ENCODE measurements around the gene CLPSL2.
A peak's percentile ranks its signal among the peaks of the same experiment; 100 is the strongest.

CLPSL2 gene

GRCh38 chr6:35736253-35736894 lies 40.0 kb upstream of the CLPSL2 start:
- Histone ChIP-seq H3K4ac (ENCODE audit: low read depth in 1 of 2, low read length in 2 of 2) (no peak overlapping the region), H2BK120ac (ENCODE audit: low read depth, low read length) (no peak overlapping the region), H3K36me3 (ENCODE audit: control insufficient read depth in 1 of 2, insufficient read depth in 2 of 2, low read depth in 1 of 2, low read length in 2 of 2) (no peaks in the 10 kb centered on the region), H3K4me3 (ENCODE audit: insufficient read depth in 1 of 2, low read depth in 1 of 2, low read length in 2 of 2) (no peak overlapping the region), H2AFZ (ENCODE audit: low read depth, low read length) (no peak overlapping the region), H2BK15ac (ENCODE audit: low read depth, poor library complexity, severe bottlenecking) (no peak overlapping the region), H2BK5ac (ENCODE audit: low read depth, low read length, poor library complexity, severe bottlenecking) (no peak overlapping the region), H3K4me1 (ENCODE audit: control insufficient read depth, insufficient read depth, low read depth, low read length) (peaks cover 6% of the 10 kb centered on the region), H3K18ac (ENCODE audit: low read depth in 1 of 2, low read length in 2 of 2) (no peak overlapping the region), H2AK5ac (ENCODE audit: low read length, severe bottlenecking) (no peak overlapping the region), H3K4me2 (ENCODE audit: low read length, poor library complexity, severe bottlenecking) (no peak overlapping the region), H3K27me3 (ENCODE audit: control insufficient read depth in 1 of 2, insufficient read depth in 1 of 2, low read length in 2 of 2) (no peaks in the 10 kb centered on the region), H3K27ac (ENCODE audit: low read length, poor library complexity, severe bottlenecking) (no peak overlapping the region), H4K91ac (ENCODE audit: low read length) (no peak overlapping the region), H4K8ac (ENCODE audit: low read length) (peak overlapping the region; percentile 35), H3K79me1 (replicated peaks; ENCODE audit: low read length, poor library complexity, severe bottlenecking) (no peaks in the 10 kb centered on the region), H3K9ac (ENCODE audit: low read length) (no peak overlapping the region), H3K23ac (ENCODE audit: low read length in 2 of 2) (no peak overlapping the region), H3K9me3 (ENCODE audit: control insufficient read depth, low read length) (no peaks in the 10 kb centered on the region), H3K14ac (ENCODE audit: low read length in 2 of 2) (no peak overlapping the region), H2BK12ac (ENCODE audit: low read length in 2 of 2) (peak overlapping the region in 1 of 2 experiments; percentile 47)
- DNase-seq: peak; percentile 67
- WGBS: 66% methylated on average over 7 of the region's 8 CpGs

- H3K27me3 ChIP-seq (ENCODE audit: control insufficient read depth in 1 of 2, insufficient read depth in 1 of 2, low read length in 2 of 2): no peaks in the 10 kb centered on the region
- H3K4ac ChIP-seq (ENCODE audit: low read depth in 1 of 2, low read length in 2 of 2): no peak within 1 kb of the TSS
- H2AFZ ChIP-seq (ENCODE audit: low read depth, low read length): peak within 1 kb of the TSS; percentile 29
- no peaks in the 10 kb centered on the region for H3K79me1 ChIP-seq (replicated peaks; ENCODE audit: low read length, poor library complexity, severe bottlenecking)
- WGBS: 95% methylated on average over 10 of the region's 10 CpGs
- DNase-seq: no peak
- no peak within 1 kb of the TSS for H3K14ac ChIP-seq (ENCODE audit: low read length in 2 of 2)
- no peak within 1 kb of the TSS for H3K18ac ChIP-seq (ENCODE audit: low read depth in 1 of 2, low read length in 2 of 2)
- H3K4me2 ChIP-seq (ENCODE audit: low read length, poor library complexity, severe bottlenecking): no peak within 1 kb of the TSS
- no peaks in the 10 kb centered on the region for H3K9me3 ChIP-seq (ENCODE audit: control insufficient read depth, low read length)
- no peak within 1 kb of the TSS for H2BK120ac ChIP-seq (ENCODE audit: low read depth, low read length)
- H3K4me1 ChIP-seq (ENCODE audit: control insufficient read depth, insufficient read depth, low read depth, low read length): peaks cover 6% of the 10 kb centered on the region
- no peak within 1 kb of the TSS for H3K23ac ChIP-seq (ENCODE audit: low read length in 2 of 2)
- peak within 1 kb of the TSS; percentile 34 for H2AK5ac ChIP-seq (ENCODE audit: low read length, severe bottlenecking)
- H3K36me3 ChIP-seq (ENCODE audit: control insufficient read depth in 1 of 2, insufficient read depth in 2 of 2, low read depth in 1 of 2, low read length in 2 of 2): no peaks in the 10 kb centered on the region
- peak within 1 kb of the TSS; percentile 76 for H2BK15ac ChIP-seq (ENCODE audit: low read depth, poor library complexity, severe bottlenecking)
- H2BK12ac ChIP-seq (ENCODE audit: low read length in 2 of 2): peak within 1 kb of the TSS in 1 of 2 experiments; percentile 65
- no peak within 1 kb of the TSS for H3K27ac ChIP-seq (ENCODE audit: low read length, poor library complexity, severe bottlenecking)
- no peak within 1 kb of the TSS for H3K4me3 ChIP-seq (ENCODE audit: insufficient read depth in 1 of 2, low read depth in 1 of 2, low read length in 2 of 2)
- H4K8ac ChIP-seq (ENCODE audit: low read length): peak within 1 kb of the TSS; percentile 35
- peak within 1 kb of the TSS; percentile 41 for H4K91ac ChIP-seq (ENCODE audit: low read length)
- no peak within 1 kb of the TSS for H2BK5ac ChIP-seq (ENCODE audit: low read depth, low read length, poor library complexity, severe bottlenecking)
- H3K9ac ChIP-seq (ENCODE audit: low read length): no peak within 1 kb of the TSS
Observed at GRCh38 chr6:35736982-35737412, 39.4 kb upstream of the CLPSL2 start, which contains the start of gene ARMC12. Gene ARMC12, plus strand, starts transcription at chr6:35737032. Its CDS starts 77 bp downstream, at chr6:35737109.

DNA sequence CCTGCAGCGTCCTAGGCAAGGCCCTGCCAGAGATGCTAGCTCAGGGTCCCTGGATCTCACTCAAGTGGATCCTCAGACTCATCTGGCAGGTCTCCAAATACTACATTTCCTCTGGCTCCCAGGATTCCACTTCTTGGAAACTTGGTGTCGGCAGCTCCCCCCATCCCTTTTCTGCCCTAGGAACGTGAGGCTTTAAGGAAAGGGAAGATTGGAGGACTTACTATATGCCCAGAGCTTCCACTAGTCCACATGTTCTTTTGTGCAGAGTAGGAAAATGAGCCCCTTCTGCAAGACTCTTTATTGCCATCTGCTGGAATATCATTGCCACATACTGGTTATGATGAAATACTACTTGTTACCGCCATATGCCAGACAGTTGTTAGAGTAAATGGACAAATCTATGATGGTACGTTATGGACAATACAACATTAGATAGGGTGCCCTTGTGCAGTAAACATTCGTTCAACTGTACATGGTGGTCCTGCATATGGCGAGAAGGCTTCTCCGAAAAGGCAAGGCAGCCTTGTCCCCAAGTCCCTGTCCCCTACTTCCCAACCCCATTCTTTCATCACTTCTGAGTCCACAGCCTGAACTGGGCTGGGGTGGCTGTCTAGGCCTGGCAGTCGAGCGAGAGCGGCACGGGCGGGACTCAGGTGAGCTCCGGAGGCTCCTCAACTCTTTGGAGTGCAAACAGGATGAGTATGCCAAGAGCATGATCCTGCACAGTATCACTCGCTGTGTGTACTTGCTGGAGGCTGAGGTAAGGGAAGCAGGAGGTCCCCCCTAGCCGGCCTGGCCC lies 38.8 kb upstream of the CLPSL2 start:
- Histone ChIP-seq H3K14ac (ENCODE audit: low read length in 2 of 2) (no peak overlapping the region), H3K18ac (ENCODE audit: low read depth in 1 of 2, low read length in 2 of 2) (no peak overlapping the region), H3K9me3 (ENCODE audit: control insufficient read depth, low read length) (no peaks in the 10 kb centered on the region), H2BK120ac (ENCODE audit: low read depth, low read length) (no peak overlapping the region), H3K27me3 (ENCODE audit: control insufficient read depth in 1 of 2, insufficient read depth in 1 of 2, low read length in 2 of 2) (peaks cover 0 to 2% of the 10 kb centered on the region in 2 experiments), H4K8ac (ENCODE audit: low read length) (no peak overlapping the region), H3K79me1 (replicated peaks; ENCODE audit: low read length, poor library complexity, severe bottlenecking) (no peaks in the 10 kb centered on the region), H3K23ac (ENCODE audit: low read length in 2 of 2) (no peak overlapping the region), H2BK12ac (ENCODE audit: low read length in 2 of 2) (peak overlapping the region in 1 of 2 experiments; percentile 65), H2AFZ (ENCODE audit: low read depth, low read length) (peak overlapping the region; percentile 29), H3K4me2 (ENCODE audit: low read length, poor library complexity, severe bottlenecking) (no peak overlapping the region), H2BK5ac (ENCODE audit: low read depth, low read length, poor library complexity, severe bottlenecking) (no peak overlapping the region), H3K27ac (ENCODE audit: low read length, poor library complexity, severe bottlenecking) (no peak overlapping the region), H3K36me3 (ENCODE audit: control insufficient read depth in 1 of 2, insufficient read depth in 2 of 2, low read depth in 1 of 2, low read length in 2 of 2) (no peaks in the 10 kb centered on the region), H3K4me1 (ENCODE audit: control insufficient read depth, insufficient read depth, low read depth, low read length) (peaks cover 5% of the 10 kb centered on the region), H3K4ac (ENCODE audit: low read depth in 1 of 2, low read length in 2 of 2) (no peak overlapping the region), H2BK15ac (ENCODE audit: low read depth, poor library complexity, severe bottlenecking) (peak overlapping the region; percentile 76), H3K9ac (ENCODE audit: low read length) (no peak overlapping the region), H4K91ac (ENCODE audit: low read length) (peak overlapping the region; percentile 2), H2AK5ac (ENCODE audit: low read length, severe bottlenecking) (no peak overlapping the region), H3K4me3 (ENCODE audit: insufficient read depth in 1 of 2, low read depth in 1 of 2, low read length in 2 of 2) (no peak overlapping the region)
- WGBS: 87% methylated on average over 14 of the region's 16 CpGs
- peak; percentile 85 for DNase-seq

Measured in mesenchymal stem cell (in vitro differentiated cells and primary cell).